IMR-90 (cell line): ENCODE measurements around the gene LSMEM2. TPM values are rescaled to one million over a fixed set of nuclear protein-coding genes. Genes with fewer than 3 reads are reported as not detected.

Experiments
- ATAC-seq: fragments of 200-7000 bp; cut with Tn5 transposase; 2 replicates; pipeline ENCODE4 v1.9.1; 2020; ENCODE audit warnings: low read depth, mild to moderate bottlenecking, moderate library complexity
- BruUV-seq: library from RNA; stranded (reverse); fragments of 400-500 nt; replicated peaks from 2 replicates; lab custom pipeline; 2021; lab: Mats Ljungman, UMichigan
- CTCF ChIA-PET: fragments of 300-600 bp; formaldehyde crosslinking; extraction: SDS; loops from one replicate; lab custom pipeline; 2021; ENCODE audit warnings: antibody characterized with exemption; lab: Yijun Ruan, JAX
- POLR2A ChIA-PET: fragments of 300-600 bp; sonication (Branson Sonifier 250); formaldehyde crosslinking; loops from one replicate; lab custom pipeline; 2022; ENCODE audit warnings: antibody characterized with exemption; ENCODE audit not compliant: unreplicated experiment; lab: Charles Lee
- DNase-seq: peaks from one replicate; pipeline ENCODE4 v3.0.0; 2013
- H2AFZ ChIP-seq: replicated peaks from 2 replicates; pipeline ENCODE3; 2013; ENCODE audit warnings: low read length, mild to moderate bottlenecking; ENCODE audit not compliant: poor library complexity
- H2AK5ac ChIP-seq: 2 replicates; pipeline ENCODE4 v1.6.1; 2013; ENCODE audit warnings: low read depth, low read length, inconsistent platforms
- H2AK9ac ChIP-seq: replicated peaks from 2 replicates; pipeline ENCODE3; 2013; ENCODE audit warnings: mild to moderate bottlenecking, low read depth, low read length, moderate library complexity; ENCODE audit not compliant: poor library complexity
- H2BK120ac ChIP-seq: 2 replicates; pipeline ENCODE4 v1.6.1; 2013; ENCODE audit warnings: low read depth, low read length, inconsistent platforms
- H2BK15ac ChIP-seq: 3 replicates; pipeline ENCODE4 v1.6.1; 2013; ENCODE audit warnings: low read depth, low read length, inconsistent platforms
- H2BK20ac ChIP-seq: 2 replicates; pipeline ENCODE4 v1.6.1; 2013; ENCODE audit warnings: low read depth, mild to moderate bottlenecking, inconsistent platforms, low read length, moderate library complexity
- H2BK5ac ChIP-seq: 2 replicates; pipeline ENCODE4 v1.6.1; 2013; ENCODE audit warnings: mild to moderate bottlenecking, low read depth, low read length, inconsistent platforms; ENCODE audit not compliant: poor library complexity, severe bottlenecking
- H3K14ac ChIP-seq: replicated peaks from 2 replicates; pipeline ENCODE4 v1.6.1; 2013; ENCODE audit warnings: low read depth, low read length, inconsistent platforms
- H3K18ac ChIP-seq: 2 replicates; pipeline ENCODE4 v1.6.1; 2013; ENCODE audit warnings: low read depth, low read length, control low read depth
- H3K23ac ChIP-seq: 2 replicates; pipeline ENCODE4 v1.6.1; 2013; ENCODE audit warnings: low read depth, low read length, inconsistent platforms
- H3K27ac ChIP-seq: 2 replicates; pipeline ENCODE4 v1.5.1; 2013; ENCODE audit warnings: mild to moderate bottlenecking, control low read depth, low read length; ENCODE audit not compliant: insufficient read depth
- H3K27me3 ChIP-seq: 2 replicates; pipeline ENCODE4 v1.6.1; 2013; ENCODE audit warnings: low read length; ENCODE audit not compliant: control insufficient read depth, insufficient read depth
- H3K36me3 ChIP-seq: 2 replicates; pipeline ENCODE4 v1.6.1; 2013; ENCODE audit warnings: low read length, mixed read lengths; ENCODE audit not compliant: control insufficient read depth, insufficient read depth
- H3K4ac ChIP-seq: 2 replicates; pipeline ENCODE4 v1.6.1; 2013; ENCODE audit warnings: low read depth, low read length, inconsistent platforms
- H3K4me1 ChIP-seq: 2 replicates; pipeline ENCODE4 v1.6.1; 2013; ENCODE audit warnings: low read length, mixed read lengths; ENCODE audit not compliant: control insufficient read depth, insufficient read depth
- H3K4me2 ChIP-seq: 2 replicates; pipeline ENCODE4 v1.6.1; 2013; ENCODE audit warnings: low read depth, mild to moderate bottlenecking, control low read depth, low read length, moderate library complexity
- H3K4me3 ChIP-seq: 2 replicates; pipeline ENCODE4 v1.5.1; 2013; ENCODE audit warnings: low read depth, mild to moderate bottlenecking, control low read depth, low read length, moderate library complexity; ENCODE audit not compliant: insufficient read depth
- H3K56ac ChIP-seq: 2 replicates; pipeline ENCODE4 v1.6.1; 2013; ENCODE audit warnings: low read length, inconsistent platforms; ENCODE audit not compliant: insufficient read depth; ENCODE audit errors: extremely low read depth
- H3K79me1 ChIP-seq, 2 experiments: 2 replicates each; pipeline ENCODE4 v1.6.1; 2013; ENCODE audit warnings: low read length in 2 of 2, inconsistent platforms in 1 of 2, low read depth in 1 of 2
- H3K9ac ChIP-seq: 2 replicates; pipeline ENCODE4 v1.6.1; 2013; ENCODE audit warnings: low read depth, low read length, control low read depth
- H3K9me1 ChIP-seq: 2 replicates; pipeline ENCODE4 v1.6.1; 2013; ENCODE audit warnings: low read length, inconsistent platforms; ENCODE audit not compliant: insufficient read depth
- H3K9me3 ChIP-seq: 2 replicates; pipeline ENCODE4 v1.6.1; 2013; ENCODE audit warnings: low read length; ENCODE audit not compliant: control insufficient read depth, insufficient read depth
- H4K20me1 ChIP-seq: 2 replicates; pipeline ENCODE4 v1.6.1; 2013; ENCODE audit warnings: low read length, inconsistent platforms; ENCODE audit not compliant: insufficient read depth
- H4K5ac ChIP-seq: 2 replicates; pipeline ENCODE4 v1.6.1; 2013; ENCODE audit warnings: mild to moderate bottlenecking, low read depth, low read length, control low read depth
- H4K8ac ChIP-seq, 2 experiments: 2 replicates each; pipeline ENCODE4 v1.6.1; 2013; ENCODE audit warnings: low read depth in 2 of 2, low read length in 2 of 2, control low read depth in 1 of 2, inconsistent platforms in 1 of 2
- H4K91ac ChIP-seq: 2 replicates; pipeline ENCODE4 v1.6.1; 2013; ENCODE audit warnings: low read depth, low read length, inconsistent platforms; ENCODE audit not compliant: insufficient read depth
- BHLHE40 ChIP-seq: fragments of 150-350 bp; IDR thresholded peaks from 2 replicates; pipeline ENCODE4 v1.6.1; 2016; ENCODE audit warnings: mild to moderate bottlenecking, low read depth, low read length
- CEBPB ChIP-seq: IDR thresholded peaks from 2 replicates; pipeline ENCODE4 v1.6.1; 2012; ENCODE audit warnings: low read depth, low read length, improper control_type of control experiment
- CHD1 ChIP-seq: IDR thresholded peaks from 2 replicates; pipeline ENCODE4 v1.6.1; 2012; ENCODE audit warnings: low read depth, low read length, improper control_type of control experiment
- MAFK ChIP-seq: IDR thresholded peaks from 2 replicates; pipeline ENCODE4 v1.6.1; 2012; ENCODE audit warnings: low read depth, low read length, improper control_type of control experiment
- MAZ ChIP-seq: IDR thresholded peaks from 2 replicates; pipeline ENCODE4 v1.6.1; 2012; ENCODE audit warnings: low read depth, mild to moderate bottlenecking, low read length, improper control_type of control experiment, moderate library complexity, borderline replicate concordance
- NFE2L2 ChIP-seq: fragments of 150-350 bp; IDR thresholded peaks from 2 replicates; pipeline ENCODE4 v1.6.1; 2016; ENCODE audit warnings: low read depth, mild to moderate bottlenecking, low read length
- RAD21 ChIP-seq: IDR thresholded peaks from 2 replicates; pipeline ENCODE4 v1.6.1; 2012; ENCODE audit warnings: low read length, improper control_type of control experiment
- RFX5 ChIP-seq: IDR thresholded peaks from 2 replicates; pipeline ENCODE4 v1.8.0; 2012; ENCODE audit warnings: low read depth, mild to moderate bottlenecking, low read length, moderate library complexity
- USF2 ChIP-seq: fragments of 150-350 bp; IDR thresholded peaks from 2 replicates; pipeline ENCODE4 v1.6.1; 2017; ENCODE audit warnings: mild to moderate bottlenecking, antibody characterized with exemption, low read length, low read depth
- WGBS, 2 experiments: methylation state at CpG; one replicate each; pipeline versions ENCODE4 v1.1.5 to v1.1.7; 2013; ENCODE audit warnings: missing lambda C conversion rate in 2 of 2; ENCODE audit not compliant: insufficient read length in 1 of 2; ENCODE audit errors: extremely low coverage in 2 of 2; 5-methylcytosine and 5-hydroxymethylcytosine counted together
- dilution Hi-C: fragments of 300-500 bp; cut with HindIII; formaldehyde crosslinking; loops from one replicate; pipeline ENCODE4 v1.14.3; 2018; ENCODE audit warnings: low sequenced_read_pairs; ENCODE audit not compliant: unreplicated experiment
- in situ Hi-C: fragments of 300-500 bp; cut with MboI; formaldehyde crosslinking; loops from 3 replicates; pipeline ENCODE4 v1.14.3; 2019; ENCODE audit warnings: low sequenced_read_pairs, inconsistent platforms, mixed read lengths
- intact Hi-C: fragments of 100-400 bp; cut with micrococcal nuclease; formaldehyde crosslinking; loops from 2 replicates; pipeline ENCODE4 v1.10.0; 2022
- polyA plus RNA-seq, 3 experiments: library from polyadenylated mRNA; depleted of rRNA; stranded (reverse); fragments of >200 nt; gene quantifications; 2 replicates each; pipeline ENCODE4 v1.2.3, GENCODE V29; 2012; ENCODE audit warnings: low replicate concordance in 1 of 3
- total RNA-seq: library from RNA; depleted of rRNA; stranded (reverse); fragments of >200 nt; gene quantifications from 2 replicates; pipeline ENCODE4 v1.2.3, GENCODE V29; 2012

Gene LSMEM2
- total and polyA plus RNA-seq, 2 of the 4 experiments (the other 2 are of a cell fraction), result under 0.01 TPM; not detected in 1

DNA sequence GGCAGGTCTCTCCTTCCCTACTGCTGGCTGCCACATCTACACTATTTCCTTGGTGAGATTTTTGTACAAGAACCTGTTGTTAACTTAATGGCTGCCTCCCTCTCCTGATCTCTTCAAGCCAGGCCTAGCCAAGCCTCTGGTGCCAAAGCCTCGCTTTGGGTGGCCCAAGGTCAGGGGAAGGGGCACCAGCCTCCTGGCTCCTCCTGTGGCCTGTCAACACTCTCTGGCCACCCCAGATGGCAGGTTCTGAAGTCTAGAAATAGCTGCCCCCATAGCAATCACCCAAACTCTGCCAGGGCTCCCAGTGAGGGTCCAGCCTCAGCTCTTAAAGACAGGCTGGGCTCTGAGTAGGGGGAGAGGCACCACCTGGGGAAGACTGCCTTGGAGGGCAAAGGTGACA, 8.4 kb downstream of the LSMEM2 start:
- Histone ChIP-seq H2AK5ac (no peak overlapping the region), H3K27me3 (no peaks in the 10 kb centered on the region)
- dilution Hi-C loops, result no loop called here

More for the DNA sequence above, 8.4 kb downstream of the LSMEM2 start:
- Histone ChIP-seq H3K14ac (no peak overlapping the region), H3K56ac (no peak overlapping the region), H2BK15ac (no peak overlapping the region), H4K91ac (no peak overlapping the region), H3K23ac (no peak overlapping the region), H3K36me3 (peaks cover 34% of the 10 kb centered on the region), H3K4me3 (no peak overlapping the region), H3K79me1 (peaks cover 14 to 28% of the 10 kb centered on the region in 2 experiments), H3K9me1 (no peaks in the 10 kb centered on the region; the same call in 1 of the 2 replicates), H3K9ac (no peak overlapping the region), H2BK120ac (no peak overlapping the region), H3K4me1 (peaks cover 3% of the 10 kb centered on the region), H3K4ac (no peak overlapping the region), H3K9me3 (no peaks in the 10 kb centered on the region), H2BK20ac (no peak overlapping the region), H3K4me2 (no peak overlapping the region), H4K20me1 (no peaks in the 10 kb centered on the region; the same call in 1 of the 2 replicates), H2AFZ (no peak overlapping the region), H2BK5ac (no peak overlapping the region), H2AK9ac (no peak overlapping the region), H4K5ac (no peak overlapping the region), H4K8ac (no peak overlapping the region), H3K18ac (no peak overlapping the region), H3K27ac (no peak overlapping the region)
- no peak for TF ChIP-seq MAZ
- TF ChIP-seq BHLHE40, result no peak
- no peak for TF ChIP-seq RFX5
- no peak for TF ChIP-seq NFE2L2
- TF ChIP-seq CEBPB, result no peak
- no peak for TF ChIP-seq CHD1
- no peak for TF ChIP-seq RAD21
- TF ChIP-seq USF2, result no peak
- no peak for TF ChIP-seq MAFK
- POLR2A ChIA-PET, result no interaction called here
- BruUV-seq, result no TSS peak
- intact Hi-C loops, result no loop called here
- in situ Hi-C loops, result no loop called here
- CTCF ChIA-PET, result no interaction called here
- ATAC-seq (no peak), DNase-seq (no peak)
- WGBS, 2 experiments, result no CpG with 5 or more reads among the region's 1 CpG
